Fibroblast of the aortic adventitia (primary cell): Measurements from ENCODE around the gene EDNRA. TPM values are rescaled to one million over a fixed set of nuclear protein-coding genes. Genes with fewer than 3 reads are reported as not detected.

Source experiments
- DNase-seq: peaks from one replicate; pipeline ENCODE4 v3.0.0-alpha.2; 2010; ENCODE audit warnings: low read depth
- H3K4me3 ChIP-seq: 2 replicates; pipeline ENCODE4 v1.5.1; 2011; ENCODE audit warnings: low read depth, mild to moderate bottlenecking, control low read depth, low read length, moderate library complexity
- CTCF ChIP-seq: IDR thresholded peaks from 2 replicates; pipeline ENCODE4 v1.5.1; 2011; ENCODE audit warnings: mild to moderate bottlenecking, low read length, control low read depth, inconsistent platforms; ENCODE audit not compliant: insufficient read depth
- total RNA-seq: library from RNA; depleted of rRNA; stranded (reverse); fragments of >200 nt; gene quantifications from 2 replicates; pipeline ENCODE4 v1.2.3, GENCODE V29; 2012; ENCODE audit warnings: low replicate concordance

Gene EDNRA
- total RNA-seq, 1 donor = 37.6 TPM

GRCh38 chr4:147580396-147580795 lies 99.5 kb downstream of the EDNRA start:
- no peak for TF ChIP-seq CTCF
- H3K4me3 ChIP-seq = no peak overlapping the region
- no peak for DNase-seq

- no peak for TF ChIP-seq CTCF
- H3K4me3 ChIP-seq = no peak overlapping the region
- peak; percentile 65 for DNase-seq
Observed at GRCh38 chr4:147581606-147582350, 100.9 kb downstream of the EDNRA start.

GRCh38 chr4:147582386-147583060 lies 101.6 kb downstream of the EDNRA start:
- DNase-seq = peak; percentile 67
- H3K4me3 ChIP-seq = no peak overlapping the region
- no peak for TF ChIP-seq CTCF

GRCh38 chr4:147583876-147584275 lies 103.0 kb downstream of the EDNRA start:
- DNase-seq = peak; percentile 57
- H3K4me3 ChIP-seq = no peak overlapping the region
- no peak for TF ChIP-seq CTCF

DNA sequence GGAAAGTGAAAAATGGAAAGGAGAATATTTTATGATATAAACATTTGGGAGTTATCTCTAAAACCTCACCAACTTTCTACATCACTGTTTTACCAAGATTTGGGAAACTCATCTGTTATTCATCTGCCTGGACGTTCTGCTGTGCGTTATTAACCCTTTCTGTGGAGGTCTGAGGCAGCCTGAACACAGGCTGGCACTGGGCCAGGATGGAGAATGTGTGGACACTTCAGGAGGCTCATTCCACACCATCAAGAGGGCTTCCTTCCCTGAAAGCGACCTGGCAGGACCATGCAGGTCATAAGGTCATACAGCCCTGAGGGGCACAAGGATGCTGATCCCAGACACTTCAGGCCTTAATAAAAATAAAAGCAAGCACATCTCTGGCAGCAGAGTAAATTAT lies 105.1 kb downstream of the EDNRA start:
- no peak overlapping the region for H3K4me3 ChIP-seq
- DNase-seq = no peak
- TF ChIP-seq CTCF = no peak

GRCh38 chr4:147586637-147587036 lies 105.7 kb downstream of the EDNRA start:
- TF ChIP-seq CTCF = no peak
- DNase-seq = no peak
- H3K4me3 ChIP-seq = no peak overlapping the region

- no peak for DNase-seq
- no peak for TF ChIP-seq CTCF
- no peak overlapping the region for H3K4me3 ChIP-seq
Observed at GRCh38 chr4:147587041-147587440, 106.1 kb downstream of the EDNRA start.
